Smooth muscle cell (in vitro differentiated cells): ENCODE results near the gene SEMA3D. TPM values are rescaled to one million over a fixed set of nuclear protein-coding genes. Genes with fewer than 3 reads are reported as not detected.

ENCODE experiments used
- DNase-seq: peaks from one replicate; lab custom pipeline; 2025; ENCODE audit not compliant: unreplicated experiment; lab: John Stamatoyannopoulos, UW
- H2AFZ ChIP-seq: fragments of 200-600 bp; sonication (generic); 2 replicates; pipeline ENCODE4 v1.6.0; 2016; ENCODE audit warnings: antibody characterized with exemption, low read depth, mild to moderate bottlenecking
- H3F3A ChIP-seq: fragments of 200-600 bp; sonication (generic); 2 replicates; pipeline ENCODE4 v1.6.0; 2017; ENCODE audit warnings: antibody characterized with exemption, low read depth
- H3K27ac ChIP-seq: fragments of 200-600 bp; sonication (generic); 2 replicates; pipeline ENCODE4 v1.5.1; 2016; ENCODE audit warnings: low read depth, mild to moderate bottlenecking
- H3K27me3 ChIP-seq: fragments of 200-600 bp; sonication (generic); 2 replicates; pipeline ENCODE4 v1.6.1; 2016; ENCODE audit warnings: low read depth, mild to moderate bottlenecking
- H3K36me3 ChIP-seq: fragments of 200-600 bp; sonication (generic); 2 replicates; pipeline ENCODE4 v1.5.1; 2016; ENCODE audit warnings: low read depth
- H3K4me1 ChIP-seq: fragments of 200-600 bp; sonication (generic); 2 replicates; pipeline ENCODE4 v1.5.1; 2016; ENCODE audit warnings: low read depth
- H3K4me2 ChIP-seq: fragments of 200-600 bp; sonication (generic); 2 replicates; pipeline ENCODE4 v1.6.0; 2016; ENCODE audit warnings: mild to moderate bottlenecking
- H3K4me3 ChIP-seq: fragments of 200-600 bp; sonication (generic); 2 replicates; pipeline ENCODE4 v1.5.1; 2016; ENCODE audit warnings: mild to moderate bottlenecking
- H3K79me2 ChIP-seq: fragments of 200-600 bp; sonication (generic); 2 replicates; pipeline ENCODE4 v1.6.0; 2016; ENCODE audit warnings: low read depth, mild to moderate bottlenecking
- H3K9ac ChIP-seq: fragments of 200-600 bp; sonication (generic); 2 replicates; pipeline ENCODE4 v1.6.0; 2016; ENCODE audit warnings: low read depth
- H3K9me3 ChIP-seq: fragments of 200-600 bp; sonication (generic); replicated peaks from 2 replicates; pipeline ENCODE4 v1.5.1; 2016; ENCODE audit warnings: low read depth
- H4K20me1 ChIP-seq: fragments of 200-600 bp; sonication (generic); 2 replicates; pipeline ENCODE4 v1.6.0; 2016; ENCODE audit warnings: low read depth
- CTCF ChIP-seq: fragments of 200-600 bp; sonication (generic); IDR thresholded peaks from 2 replicates; pipeline ENCODE4 v1.5.1; 2017; ENCODE audit warnings: borderline replicate concordance, mild to moderate bottlenecking, antibody characterized with exemption; ENCODE audit not compliant: insufficient read depth, poor library complexity, severe bottlenecking
- WGBS: methylation state at CpG from one replicate; pipeline ENCODE4 v1.1.7; 2016; ENCODE audit warnings: low lambda C conversion rate; 5-methylcytosine and 5-hydroxymethylcytosine counted together
- polyA plus RNA-seq: library from polyadenylated mRNA; unstranded; fragments of >200 nt; fragmentation: Nextera tagmentation; extraction: Ambion mirVana; gene quantifications from 2 replicates; pipeline ENCODE4 v1.2.1, GENCODE V29; 2016
- total RNA-seq: library from RNA; depleted of rRNA; stranded (reverse); fragments of >200 nt; gene quantifications from 2 replicates; pipeline ENCODE4 v1.2.3, GENCODE V29; 2014

SEMA3D gene
- total and polyA plus RNA-seq, 2 experiments from 2014 or later = 9.8 to 106 TPM

GRCh38 chr7:85030893-85031292 is 156.0 kb downstream of the SEMA3D start:
- TF ChIP-seq CTCF = peak; percentile 71
- Histone ChIP-seq H3K79me2 (no peaks in the 10 kb centered on the region), H3K4me2 (peak overlapping the region; percentile 38), H3K27ac (peak overlapping the region; percentile 29), H3K9ac (no peak overlapping the region), H3K9me3 (no peaks in the 10 kb centered on the region), H4K20me1 (no peaks in the 10 kb centered on the region), H3F3A (no peaks in the 10 kb centered on the region), H3K36me3 (no peaks in the 10 kb centered on the region), H3K4me1 (no peaks in the 10 kb centered on the region), H2AFZ (no peak overlapping the region), H3K4me3 (no peak overlapping the region), H3K27me3 (no peaks in the 10 kb centered on the region)
- no peak for DNase-seq

GRCh38 chr7:85025312-85025756 is 161.5 kb downstream of the SEMA3D start:
- DNase-seq = no peak
- no peaks in the 10 kb centered on the region for H3K79me2 ChIP-seq
- H4K20me1 ChIP-seq = no peaks in the 10 kb centered on the region
- whole genome bisulfite sequencing = 67% methylated on average over 3 of the region's 3 CpGs
- no peak overlapping the region for H3K4me3 ChIP-seq
- H2AFZ ChIP-seq = no peak overlapping the region
- H3F3A ChIP-seq = no peaks in the 10 kb centered on the region
- no peaks in the 10 kb centered on the region for H3K9me3 ChIP-seq
- H3K9ac ChIP-seq = no peak overlapping the region
- no peak overlapping the region for H3K27ac ChIP-seq
- no peak overlapping the region for H3K4me2 ChIP-seq
- no peaks in the 10 kb centered on the region for H3K4me1 ChIP-seq
- H3K36me3 ChIP-seq = no peaks in the 10 kb centered on the region
- peaks cover 5% of the 10 kb centered on the region for H3K27me3 ChIP-seq
- TF ChIP-seq CTCF = no peak

GRCh38 chr7:85023916-85024315 is 162.9 kb downstream of the SEMA3D start:
- no peak for TF ChIP-seq CTCF
- no peak overlapping the region for H3K9ac ChIP-seq
- no peaks in the 10 kb centered on the region for H3K36me3 ChIP-seq
- no peak overlapping the region for H3K4me3 ChIP-seq
- no peak overlapping the region for H3K4me2 ChIP-seq
- peaks cover 8% of the 10 kb centered on the region for H3K27me3 ChIP-seq
- no peak overlapping the region for H2AFZ ChIP-seq
- no peaks in the 10 kb centered on the region for H3K79me2 ChIP-seq
- H3K9me3 ChIP-seq = no peaks in the 10 kb centered on the region
- H3K27ac ChIP-seq = no peak overlapping the region
- peaks cover 8% of the 10 kb centered on the region for H3K4me1 ChIP-seq
- no peaks in the 10 kb centered on the region for H4K20me1 ChIP-seq
- 86% methylated on average over 4 of the region's 4 CpGs for WGBS
- DNase-seq = no peak
- H3F3A ChIP-seq = no peaks in the 10 kb centered on the region

- no peak overlapping the region for H3K27ac ChIP-seq
- peaks cover 8% of the 10 kb centered on the region for H3K27me3 ChIP-seq
- 25% methylated on average over 2 of the region's 2 CpGs for WGBS
- no peaks in the 10 kb centered on the region for H3K79me2 ChIP-seq
- no peaks in the 10 kb centered on the region for H3K9me3 ChIP-seq
- H3K36me3 ChIP-seq = no peaks in the 10 kb centered on the region
- peak; percentile 86 for TF ChIP-seq CTCF
- H3K4me1 ChIP-seq = peaks cover 9% of the 10 kb centered on the region
- no peak for DNase-seq
- H3K4me2 ChIP-seq = no peak overlapping the region
- H2AFZ ChIP-seq = no peak overlapping the region
- H3K9ac ChIP-seq = no peak overlapping the region
- no peaks in the 10 kb centered on the region for H4K20me1 ChIP-seq
- no peak overlapping the region for H3K4me3 ChIP-seq
- no peaks in the 10 kb centered on the region for H3F3A ChIP-seq
Measured at GRCh38 chr7:85023066-85023712, 163.7 kb downstream of the SEMA3D start.
